IPS-18a (cell line): ENCODE results near the gene CFHR2.
"Not testable (repeated sequence)": the region's sequence is repeated elsewhere in the genome, so short reads cannot be mapped to it uniquely, and the experiment has no call there.

Experiments used
- H3K27ac ChIP-seq: one replicate; pipeline ENCODE4 v1.5.1; 2013; ENCODE audit warnings: low read length
- H3K27me3 ChIP-seq: one replicate; pipeline ENCODE4 v1.6.1; 2013; ENCODE audit warnings: mild to moderate bottlenecking, low read length; ENCODE audit not compliant: control insufficient read depth, insufficient read depth
- H3K36me3 ChIP-seq: one replicate; pipeline ENCODE4 v1.6.1; 2013; ENCODE audit warnings: low read depth, low read length; ENCODE audit not compliant: control insufficient read depth
- H3K4me1 ChIP-seq: one replicate; pipeline ENCODE4 v1.6.1; 2013; ENCODE audit warnings: low read depth, low read length; ENCODE audit not compliant: control insufficient read depth
- H3K4me3 ChIP-seq: one replicate; pipeline ENCODE4 v1.5.1; 2013; ENCODE audit warnings: low read length
- H3K9ac ChIP-seq: one replicate; pipeline ENCODE4 v1.6.1; 2013; ENCODE audit warnings: mild to moderate bottlenecking, low read length, moderate library complexity
- H3K9me3 ChIP-seq: one replicate; pipeline ENCODE4 v1.6.1; 2013; ENCODE audit warnings: low read depth, low read length; ENCODE audit not compliant: control insufficient read depth

The CFHR2 gene

DNA sequence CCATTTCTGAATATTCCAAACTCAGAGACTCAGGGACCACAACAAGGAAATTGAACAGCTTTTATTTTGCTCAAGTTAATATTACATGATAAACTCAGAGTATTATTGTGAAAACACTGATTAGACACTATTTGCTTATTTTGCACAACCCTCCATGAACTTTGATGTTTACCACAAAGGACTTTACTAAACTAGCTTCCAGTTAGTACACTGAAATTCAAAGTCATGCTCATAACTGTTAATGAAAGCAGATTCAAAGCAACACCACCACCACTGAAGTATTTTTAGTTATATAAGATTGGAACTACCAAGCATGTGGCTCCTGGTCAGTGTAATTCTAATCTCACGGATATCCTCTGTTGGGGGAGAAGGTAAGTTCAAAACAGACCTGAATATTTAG, at the start of gene CFHR2:
TSS of gene CFHR2 (plus strand) at position 171 of the 400 bp plus-strand sequence. CDS start at position 314, 143 bp downstream.
- not testable (repeated sequence) for H3K36me3 ChIP-seq, H3K9me3 ChIP-seq, H3K9ac ChIP-seq, H3K27me3 ChIP-seq, H3K4me1 ChIP-seq, H3K4me3 ChIP-seq, H3K27ac ChIP-seq

DNA sequence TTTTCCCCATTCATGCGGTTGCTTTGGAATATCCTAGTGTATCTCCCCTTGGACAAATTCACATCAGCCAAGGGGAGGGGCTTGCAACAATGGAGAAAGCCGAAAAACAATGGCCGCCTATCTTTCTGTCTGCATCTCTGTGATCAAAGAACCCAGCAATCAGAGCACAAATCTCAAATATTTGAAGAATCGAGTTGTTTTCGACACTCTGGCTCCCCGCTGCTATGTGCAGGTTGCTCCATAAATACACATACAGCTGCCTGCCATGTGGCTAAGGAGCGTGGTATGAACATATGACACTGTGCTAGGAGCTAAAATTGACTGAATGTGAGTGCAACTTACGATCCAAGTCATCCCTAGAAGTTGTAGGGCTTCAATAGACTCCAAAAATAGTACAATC, 47.2 kb upstream of the CFHR2 start:
- no peak overlapping the region for H3K27ac ChIP-seq
- H3K9ac ChIP-seq, result no peak overlapping the region
- no peaks in the 10 kb centered on the region for H3K9me3 ChIP-seq
- no peak overlapping the region for H3K4me3 ChIP-seq
- H3K4me1 ChIP-seq, result no peaks in the 10 kb centered on the region
- no peaks in the 10 kb centered on the region for H3K36me3 ChIP-seq
- no peaks in the 10 kb centered on the region for H3K27me3 ChIP-seq

DNA sequence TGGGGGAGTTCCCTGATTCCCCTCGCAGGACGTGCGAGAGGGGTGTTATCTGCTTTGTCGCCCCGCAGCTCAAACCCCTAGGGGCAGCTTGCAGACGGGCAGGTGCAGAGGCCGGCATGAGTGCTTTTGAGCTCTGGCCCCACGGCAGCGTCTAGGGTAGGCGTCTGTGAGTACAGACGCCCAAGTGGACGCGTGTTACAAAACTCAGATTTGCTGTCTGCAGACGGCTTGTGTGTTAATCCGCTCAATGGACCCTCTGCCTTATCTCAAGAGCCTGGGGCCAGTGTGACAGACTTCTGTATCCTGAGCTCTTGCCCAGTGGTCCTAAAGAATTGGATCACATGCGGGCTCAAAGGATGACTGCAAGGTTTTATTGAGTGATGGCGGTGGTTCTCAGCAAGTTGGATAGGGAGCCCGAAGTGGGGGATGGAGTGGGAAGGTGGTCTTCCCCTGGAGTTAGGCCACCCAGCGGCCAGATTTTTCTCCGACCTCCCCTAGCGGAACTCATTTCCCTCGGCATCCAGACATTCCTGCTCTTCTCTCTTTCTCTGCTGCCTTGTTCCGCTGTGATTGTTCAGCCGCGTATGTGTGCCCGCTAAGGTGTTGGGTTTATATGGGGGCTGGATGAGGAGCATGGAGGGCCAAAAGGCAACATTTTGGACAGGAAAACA, 46.2 kb upstream of the CFHR2 start:
- no peaks in the 10 kb centered on the region for H3K27me3 ChIP-seq
- no peak overlapping the region for H3K27ac ChIP-seq
- no peaks in the 10 kb centered on the region for H3K4me1 ChIP-seq
- no peak overlapping the region for H3K4me3 ChIP-seq
- H3K9ac ChIP-seq, result no peak overlapping the region
- H3K9me3 ChIP-seq, result no peaks in the 10 kb centered on the region
- H3K36me3 ChIP-seq, result no peaks in the 10 kb centered on the region

DNA sequence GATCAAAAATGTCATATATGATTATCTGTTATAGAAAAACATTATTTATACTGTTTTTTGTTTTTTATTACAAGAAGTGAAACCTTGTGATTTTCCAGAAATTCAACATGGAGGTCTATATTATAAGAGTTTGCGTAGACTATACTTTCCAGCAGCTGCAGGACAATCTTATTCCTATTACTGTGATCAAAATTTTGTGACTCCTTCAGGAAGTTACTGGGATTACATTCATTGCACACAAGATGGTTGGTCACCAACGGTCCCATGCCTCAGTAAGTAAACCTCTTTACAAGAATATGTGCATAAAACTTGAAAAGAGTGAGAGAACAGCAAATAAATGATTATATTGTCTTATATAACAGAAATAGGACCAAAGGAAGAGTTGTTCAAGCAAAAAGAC, 41.2 kb upstream of the CFHR2 start:
- no peak overlapping the region for H3K9ac ChIP-seq
- H3K27ac ChIP-seq, result no peak overlapping the region
- peaks cover 12% of the 10 kb centered on the region for H3K4me1 ChIP-seq
- no peak overlapping the region for H3K4me3 ChIP-seq
- no peaks in the 10 kb centered on the region for H3K27me3 ChIP-seq
- H3K36me3 ChIP-seq, result no peaks in the 10 kb centered on the region
- H3K9me3 ChIP-seq, result no peaks in the 10 kb centered on the region

DNA sequence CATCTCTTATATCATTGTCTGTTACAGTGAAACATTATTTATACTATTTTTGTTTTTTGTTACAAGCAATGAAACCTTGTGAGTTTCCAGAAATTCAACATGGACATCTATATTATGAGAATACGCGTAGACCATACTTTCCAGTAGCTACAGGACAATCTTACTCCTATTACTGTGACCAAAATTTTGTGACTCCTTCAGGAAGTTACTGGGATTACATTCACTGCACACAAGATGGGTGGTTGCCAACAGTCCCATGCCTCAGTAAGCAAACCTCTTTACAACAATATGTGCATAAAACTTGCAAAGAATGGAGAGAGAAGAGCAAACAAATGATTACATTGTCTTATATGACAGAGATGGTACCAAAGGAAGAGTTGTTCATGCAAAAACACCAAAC, 33.3 kb upstream of the CFHR2 start:
- no peak overlapping the region for H3K4me3 ChIP-seq
- H3K9me3 ChIP-seq, result no peaks in the 10 kb centered on the region
- H3K27me3 ChIP-seq, result no peaks in the 10 kb centered on the region
- no peaks in the 10 kb centered on the region for H3K36me3 ChIP-seq
- H3K27ac ChIP-seq, result no peak overlapping the region
- no peak overlapping the region for H3K9ac ChIP-seq
- peaks cover 4% of the 10 kb centered on the region for H3K4me1 ChIP-seq

DNA sequence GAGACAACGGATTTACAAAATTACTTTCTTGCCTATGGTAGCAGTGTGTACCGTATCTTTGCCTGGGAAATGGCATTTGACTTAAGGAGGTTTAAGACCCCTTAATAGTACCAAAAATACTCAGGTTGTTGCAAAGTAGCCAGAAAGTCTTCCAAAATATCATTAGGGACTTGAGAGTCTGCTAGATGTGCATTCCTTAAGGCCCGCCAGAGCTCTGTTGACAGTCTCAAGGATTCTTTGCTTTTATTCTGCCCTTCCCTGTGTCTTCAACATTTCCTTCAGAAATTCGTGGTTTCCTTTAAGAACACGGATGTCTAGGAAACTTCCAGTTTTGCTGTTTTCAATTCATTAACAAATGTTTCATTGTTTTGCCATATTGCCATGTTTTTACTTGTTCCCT, 31.3 kb upstream of the CFHR2 start:
- H3K27me3 ChIP-seq, H3K4me3 ChIP-seq, H3K27ac ChIP-seq, H3K4me1 ChIP-seq, H3K9ac ChIP-seq, H3K9me3 ChIP-seq, H3K36me3 ChIP-seq: not testable (repeated sequence)

DNA sequence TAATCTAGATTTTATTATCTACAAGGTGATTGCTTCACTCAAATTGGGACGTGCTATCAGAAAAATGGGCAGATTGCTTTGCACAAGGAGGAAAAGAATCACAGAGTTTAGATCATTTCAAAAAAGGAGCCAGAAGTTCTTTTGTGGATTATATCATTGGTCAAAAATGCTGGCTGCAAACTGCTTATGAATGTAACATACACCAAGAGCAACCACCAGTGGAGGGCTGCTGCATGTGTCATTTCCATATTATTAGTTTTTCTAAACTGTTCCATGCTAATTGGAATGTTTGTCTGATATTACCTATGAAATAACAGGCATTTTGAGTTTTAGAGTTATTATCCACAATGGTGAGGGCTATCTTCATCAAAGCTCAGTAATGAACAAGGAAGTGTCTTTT, 16.7 kb upstream of the CFHR2 start:
- not testable (repeated sequence) for H3K27ac ChIP-seq, H3K36me3 ChIP-seq, H3K9ac ChIP-seq, H3K4me1 ChIP-seq, H3K9me3 ChIP-seq, H3K4me3 ChIP-seq, H3K27me3 ChIP-seq

DNA sequence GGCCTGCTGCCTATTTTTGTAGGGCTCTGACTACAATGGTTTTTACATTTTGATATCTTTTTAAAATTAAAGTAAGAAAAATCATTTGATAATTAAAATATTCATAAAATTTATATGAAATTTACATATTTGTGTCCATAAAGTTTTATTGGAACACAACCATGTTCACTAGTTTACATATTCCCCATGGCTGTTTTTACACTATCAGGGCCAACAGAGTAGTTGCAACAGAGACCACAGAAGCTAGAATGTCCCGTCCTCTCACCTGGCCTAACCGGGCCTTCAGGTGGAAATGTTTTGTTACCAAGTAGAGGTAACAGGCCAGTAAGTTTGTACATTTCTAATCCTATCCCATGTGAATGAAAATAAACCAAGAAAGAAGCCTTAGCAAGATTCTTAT, 10.7 kb upstream of the CFHR2 start:
- not testable (repeated sequence) for H3K27ac ChIP-seq, H3K9me3 ChIP-seq, H3K9ac ChIP-seq, H3K4me1 ChIP-seq, H3K4me3 ChIP-seq, H3K36me3 ChIP-seq, H3K27me3 ChIP-seq

DNA sequence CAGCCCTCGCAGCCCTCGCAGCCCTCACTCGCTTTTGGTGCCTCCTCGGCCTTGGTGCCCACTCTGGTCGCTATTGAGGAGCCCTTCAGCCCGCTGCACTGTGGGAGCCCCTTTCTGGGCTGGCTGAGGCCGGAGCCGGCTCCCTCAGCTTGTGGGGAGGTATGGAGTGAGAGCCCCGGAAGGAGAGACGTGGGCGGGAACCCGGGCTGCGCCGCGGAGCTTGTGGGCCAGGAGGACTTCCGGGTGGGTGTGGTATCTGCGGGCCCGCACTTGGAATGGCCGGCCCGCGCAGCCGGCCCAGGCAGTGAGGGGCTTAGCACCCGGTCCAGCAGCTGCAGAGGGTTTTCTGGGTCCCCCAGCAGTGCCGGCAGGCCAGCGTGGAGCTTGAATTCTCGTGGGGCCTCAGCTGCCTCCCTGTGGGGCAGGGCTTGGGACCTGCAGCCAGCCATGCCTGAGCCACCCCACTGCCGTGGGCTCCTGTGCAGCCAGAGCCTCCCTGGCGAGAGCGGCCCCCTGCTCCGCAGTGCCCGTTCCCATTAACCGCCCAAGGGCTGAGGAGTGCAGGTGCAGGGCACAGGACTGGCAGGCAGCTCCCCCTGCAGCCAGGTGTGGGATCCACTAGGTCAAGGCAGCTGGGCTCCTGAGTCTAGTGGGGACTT, 9.9 kb upstream of the CFHR2 start:
- Histone ChIP-seq H3K36me3 (no peaks in the 10 kb centered on the region), H3K9me3 (no peaks in the 10 kb centered on the region), H3K4me1 (no peaks in the 10 kb centered on the region), H3K4me3 (no peak overlapping the region), H3K9ac (no peak overlapping the region), H3K27ac (no peak overlapping the region), H3K27me3 (no peaks in the 10 kb centered on the region)

DNA sequence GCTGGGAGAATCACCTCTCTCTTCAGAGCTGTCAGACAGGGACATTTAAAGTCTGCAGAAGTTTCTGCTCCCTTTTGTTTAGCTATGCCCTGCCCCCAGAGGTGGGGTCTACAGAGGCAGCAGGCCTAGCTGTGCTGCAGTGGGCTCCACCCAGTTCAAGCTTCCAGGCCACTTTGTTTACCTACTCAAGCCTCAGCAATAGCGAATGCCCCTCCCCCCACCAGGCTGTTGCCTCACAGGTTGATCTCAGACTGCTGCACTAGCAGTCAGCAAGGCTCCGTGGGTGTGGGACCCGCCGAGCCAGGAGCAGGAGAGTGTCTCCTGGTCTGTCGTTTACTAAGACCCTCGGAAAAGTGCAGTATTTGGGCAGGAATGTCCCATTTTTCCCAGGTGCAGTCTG, 2.1 kb upstream of the CFHR2 start:
- not testable (repeated sequence) for H3K27me3 ChIP-seq, H3K9me3 ChIP-seq, H3K9ac ChIP-seq, H3K4me1 ChIP-seq, H3K4me3 ChIP-seq, H3K27ac ChIP-seq, H3K36me3 ChIP-seq

DNA sequence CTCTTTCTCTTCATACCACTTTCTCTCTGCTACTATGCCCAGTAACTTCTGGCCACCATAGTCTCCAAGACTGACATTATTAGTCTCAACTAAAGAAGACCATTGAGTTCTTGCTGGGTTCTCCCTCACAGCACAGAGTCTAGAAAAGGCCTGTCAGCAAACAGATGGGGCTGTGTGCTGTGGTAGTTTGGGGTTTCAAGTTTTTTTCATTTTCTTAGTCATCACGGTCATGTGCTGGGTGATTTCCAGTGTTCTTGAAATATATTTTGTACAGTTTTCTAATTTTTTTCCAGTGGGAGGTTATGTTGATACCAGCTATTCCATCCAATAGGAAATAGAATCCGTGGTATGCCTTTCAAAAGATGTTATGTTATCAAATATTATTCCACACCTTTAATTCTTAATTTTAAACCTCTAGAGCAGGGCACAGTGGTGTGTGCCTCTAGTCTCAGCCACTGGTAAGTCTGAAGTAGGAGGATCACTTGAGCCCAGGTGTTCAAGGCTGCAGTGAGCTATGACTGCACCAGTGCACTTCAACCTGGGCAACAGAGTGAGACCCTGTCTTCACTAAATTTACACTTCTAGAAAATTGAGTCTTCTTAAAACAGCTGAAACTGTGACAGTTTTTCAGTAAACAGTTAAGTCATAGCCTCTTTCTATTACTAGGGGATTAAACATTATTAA, 8.3 kb downstream of the CFHR2 start:
- H3K9ac ChIP-seq, result no peak overlapping the region
- H3K27ac ChIP-seq, result no peak overlapping the region
- H3K36me3 ChIP-seq, result no peaks in the 10 kb centered on the region
- H3K27me3 ChIP-seq, result no peaks in the 10 kb centered on the region
- H3K4me3 ChIP-seq, result no peak overlapping the region
- H3K4me1 ChIP-seq, result no peaks in the 10 kb centered on the region
- H3K9me3 ChIP-seq, result no peaks in the 10 kb centered on the region

DNA sequence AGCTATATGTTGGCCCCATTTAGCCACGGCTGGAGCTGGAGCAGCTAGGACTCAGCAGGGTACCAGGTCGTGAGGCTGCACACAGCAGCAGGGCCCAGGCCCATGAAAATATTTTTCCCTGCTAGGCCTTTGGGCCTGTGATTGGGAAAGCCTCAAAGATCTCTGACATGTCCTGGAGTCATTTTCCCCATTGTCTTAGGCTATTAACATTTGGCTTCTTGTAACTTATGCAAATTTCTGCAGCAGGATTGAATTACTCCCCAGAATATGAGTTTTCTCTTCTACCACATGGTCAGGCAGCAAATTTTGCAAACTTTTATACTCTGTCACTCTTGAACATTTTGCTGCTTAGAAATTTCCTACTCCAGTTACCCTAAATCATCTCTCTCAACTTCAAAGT, 11.2 kb downstream of the CFHR2 start:
- Histone ChIP-seq H3K4me1 (no peaks in the 10 kb centered on the region), H3K4me3 (no peak overlapping the region), H3K9ac (no peak overlapping the region), H3K36me3 (no peaks in the 10 kb centered on the region), H3K27me3 (no peaks in the 10 kb centered on the region), H3K27ac (no peak overlapping the region), H3K9me3 (no peaks in the 10 kb centered on the region)
